B cell (primary cell): ENCODE results near the gene WEE1. TPM values are rescaled to one million over a fixed set of nuclear protein-coding genes. Genes with fewer than 3 reads are reported as not detected.

ENCODE experiments used
- ATAC-seq: fragments of 200-7000 bp; cut with Tn5 transposase; one replicate; pipeline ENCODE4 v1.10.0; 2021; ENCODE audit warnings: low read depth, mild to moderate bottlenecking, moderate number of reproducible peaks, moderate library complexity
- CTCF ChIA-PET: fragments of 350-600 bp; sonication (Branson Sonifier 250); formaldehyde crosslinking; loops from one replicate; lab custom pipeline; 2021; ENCODE audit warnings: antibody characterized with exemption, inconsistent platforms; lab: Charles Lee
- POLR2A ChIA-PET: fragments of 350-600 bp; sonication (Branson Sonifier 250); formaldehyde crosslinking; loops from one replicate; lab custom pipeline; 2021; ENCODE audit warnings: antibody characterized with exemption; lab: Charles Lee
- DNase-seq: peaks from one replicate; pipeline ENCODE4 v3.0.0; 2013
- H2AFZ ChIP-seq: 2 replicates; pipeline ENCODE4 v1.6.1; 2012; ENCODE audit warnings: mild to moderate bottlenecking, low read depth, low read length; ENCODE audit not compliant: insufficient read depth, poor library complexity, severe bottlenecking
- H3K27ac ChIP-seq, 2 donors: 1 replicate in 1 of 2; 2 replicates in 1 of 2; pipeline ENCODE4 v1.5.1; 2012 to 2013; ENCODE audit warnings: low read length in 2 of 2, mild to moderate bottlenecking in 2 of 2, moderate library complexity in 1 of 2
- H3K27me3 ChIP-seq, 4 experiments: fragments of 200-600 bp in 1 of 4; sonication (generic) in 1 of 4; replicated peaks in 1 of 4; 1 replicate in 2 of 4; 2 replicates in 2 of 4; pipeline versions ENCODE4 v1.6.1 to v1.7.0; 2013 to 2016; ENCODE audit warnings: low read length in 3 of 4, mild to moderate bottlenecking in 2 of 4, mixed read lengths in 1 of 4, moderate library complexity in 1 of 4; ENCODE audit not compliant: insufficient read depth in 4 of 4, control insufficient read depth in 3 of 4; ENCODE audit errors: control extremely low read depth in 1 of 4
- H3K36me3 ChIP-seq, 2 experiments: replicated peaks in 1 of 2; 1 replicate in 1 of 2; 2 replicates in 1 of 2; pipeline versions ENCODE4 v1.6.1 to v1.7.1; 2013; ENCODE audit warnings: low read length in 1 of 2; ENCODE audit not compliant: insufficient read depth in 2 of 2, control insufficient read depth in 1 of 2; ENCODE audit errors: control extremely low read depth in 1 of 2, extremely low read depth in 1 of 2
- H3K4me1 ChIP-seq, 2 donors: fragments of 200-600 bp in 1 of 2; sonication (generic) in 1 of 2; 1 replicate in 1 of 2; 2 replicates in 1 of 2; pipeline versions ENCODE4 v1.5.1 to v1.6.1; 2013 to 2017; ENCODE audit warnings: low read length in 2 of 2; ENCODE audit not compliant: control insufficient read depth in 2 of 2, insufficient read depth in 2 of 2
- H3K4me2 ChIP-seq: replicated peaks from 2 replicates; pipeline ENCODE3; 2012; ENCODE audit warnings: mild to moderate bottlenecking, low read depth, low read length; ENCODE audit not compliant: poor library complexity, severe bottlenecking
- H3K4me3 ChIP-seq, 5 experiments: fragments of 200-600 bp in 1 of 5; sonication (generic) in 1 of 5; 1 replicate in 3 of 5; 2 replicates in 2 of 5; pipeline versions ENCODE4 v1.5.1 to v1.7.0; 2011 to 2016; ENCODE audit warnings: low read length in 4 of 5, mild to moderate bottlenecking in 4 of 5, low read depth in 2 of 5, control low read depth in 1 of 5, moderate library complexity in 1 of 5; ENCODE audit not compliant: insufficient read depth in 1 of 5; ENCODE audit errors: control extremely low read depth in 1 of 5, extremely low read depth in 1 of 5
- H3K79me2 ChIP-seq: fragments of 200-600 bp; sonication (generic); one replicate; pipeline ENCODE4 v1.6.0; 2016; ENCODE audit warnings: low read length; ENCODE audit not compliant: control insufficient read depth, insufficient read depth
- H3K9ac ChIP-seq: fragments of 200-600 bp; sonication (generic); 2 replicates; pipeline ENCODE4 v1.6.1; 2017; ENCODE audit warnings: mild to moderate bottlenecking, low read length, moderate library complexity
- H3K9me3 ChIP-seq, 3 donors: one replicate each; pipeline versions ENCODE4 v1.6.1 to v1.7.1; 2013; ENCODE audit warnings: low read length in 2 of 3; ENCODE audit not compliant: control insufficient read depth in 2 of 3, insufficient read depth in 1 of 3; ENCODE audit errors: control extremely low read depth in 1 of 3
- H4K20me1 ChIP-seq: 2 replicates; pipeline ENCODE4 v1.6.0; 2012; ENCODE audit warnings: mild to moderate bottlenecking, low read length; ENCODE audit not compliant: insufficient read depth, control insufficient read depth, poor library complexity, severe bottlenecking
- H3K27ac Mint-ChIP-seq: one replicate; pipeline ENCODE4 v1.8.0; 2021; ENCODE audit warnings: mixed read lengths
- H3K27me3 Mint-ChIP-seq: one replicate; pipeline ENCODE4 v1.8.0; 2021; ENCODE audit warnings: mixed read lengths
- H3K4me1 Mint-ChIP-seq: one replicate; pipeline ENCODE4 v1.8.0; 2021; ENCODE audit warnings: mixed read lengths
- H3K4me3 Mint-ChIP-seq: one replicate; pipeline ENCODE4 v1.8.0; 2021; ENCODE audit warnings: mixed read lengths
- H3K9me3 Mint-ChIP-seq: one replicate; pipeline ENCODE4 v1.8.0; 2022; ENCODE audit warnings: mixed read lengths; ENCODE audit not compliant: insufficient read depth
- EZH2 ChIP-seq: IDR thresholded peaks from 2 replicates; pipeline ENCODE4 v1.6.1; 2012; ENCODE audit warnings: borderline replicate concordance, low read depth, mild to moderate bottlenecking, moderate library complexity, low read length; ENCODE audit not compliant: insufficient read depth, poor library complexity, severe bottlenecking
- WGBS: methylation state at CpG from one replicate; pipeline ENCODE4 v1.1.5; 2013; ENCODE audit warnings: missing lambda C conversion rate; ENCODE audit not compliant: insufficient coverage; 5-methylcytosine and 5-hydroxymethylcytosine counted together
- intact Hi-C: fragments of 100-400 bp; cut with micrococcal nuclease; formaldehyde crosslinking; loops from one replicate; pipeline ENCODE4 v1.10.0; 2022
- polyA plus RNA-seq: library from polyadenylated mRNA; depleted of rRNA; stranded (reverse); fragments of >200 nt; gene quantifications from 2 replicates; pipeline ENCODE4 v1.2.3, GENCODE V29; 2012
- total RNA-seq, 2 donors: library from RNA; stranded (reverse); fragments of 120-200 nt in 1 of 2; gene quantifications; 1 replicate in 1 of 2; 2 replicates in 1 of 2; pipeline versions ENCODE4 v1.2.3 to v1.2.4, GENCODE V29; 2013 to 2022
- TF ChIP-seq, protein P1 (sequence below): fragments of 200-600 bp; IDR thresholded peaks from one replicate; pipeline ENCODE4 v1.8.0; 2022; ENCODE audit warnings: antibody characterized with exemption, mild to moderate bottlenecking

Gene WEE1
- total and polyA plus RNA-seq, 2 donors (not counting 1 experiment from before 2014, with no cell fraction given) = 14.7 to 31.3 TPM

- CTCF ChIA-PET = interaction anchor here (4.2 kb wide), 1 partner anchor 35 kb away, joined by 16 read pairs; no protein-coding TSS in a partner anchor
- Histone ChIP-seq H3K27me3 (no peaks in the 10 kb centered on the region), H3K4me3 (no peak overlapping the region), H3K79me2 (peaks cover 17% of the 10 kb centered on the region), H4K20me1 (no peaks in the 10 kb centered on the region), H3K4me1 (peaks cover 44 to 51% of the 10 kb centered on the region in 2 donors), H3K27ac (peak overlapping the region; percentile 82 to 91), H3K9me3 (no peaks in the 10 kb centered on the region), H3K36me3 (no peaks in the 10 kb centered on the region), H2AFZ (no peak overlapping the region), H3K4me2 (peak overlapping the region; percentile 4), H3K9ac (no peak overlapping the region)
- H3K9me3 Mint-ChIP-seq = no peaks in the 10 kb centered on the region
- H3K27ac Mint-ChIP-seq = peak overlapping the region; percentile 90
- intact Hi-C loops = loop anchor here (5.0 to 10.0 kb wide), 2 partner anchors 734 to 1287 kb away; partner anchors contain the start of genes ADM and ZBED5
- DNase-seq (no peak), ATAC-seq (no peak)
- TF ChIP-seq EZH2 = no peak
- TF ChIP-seq, protein P1, sequence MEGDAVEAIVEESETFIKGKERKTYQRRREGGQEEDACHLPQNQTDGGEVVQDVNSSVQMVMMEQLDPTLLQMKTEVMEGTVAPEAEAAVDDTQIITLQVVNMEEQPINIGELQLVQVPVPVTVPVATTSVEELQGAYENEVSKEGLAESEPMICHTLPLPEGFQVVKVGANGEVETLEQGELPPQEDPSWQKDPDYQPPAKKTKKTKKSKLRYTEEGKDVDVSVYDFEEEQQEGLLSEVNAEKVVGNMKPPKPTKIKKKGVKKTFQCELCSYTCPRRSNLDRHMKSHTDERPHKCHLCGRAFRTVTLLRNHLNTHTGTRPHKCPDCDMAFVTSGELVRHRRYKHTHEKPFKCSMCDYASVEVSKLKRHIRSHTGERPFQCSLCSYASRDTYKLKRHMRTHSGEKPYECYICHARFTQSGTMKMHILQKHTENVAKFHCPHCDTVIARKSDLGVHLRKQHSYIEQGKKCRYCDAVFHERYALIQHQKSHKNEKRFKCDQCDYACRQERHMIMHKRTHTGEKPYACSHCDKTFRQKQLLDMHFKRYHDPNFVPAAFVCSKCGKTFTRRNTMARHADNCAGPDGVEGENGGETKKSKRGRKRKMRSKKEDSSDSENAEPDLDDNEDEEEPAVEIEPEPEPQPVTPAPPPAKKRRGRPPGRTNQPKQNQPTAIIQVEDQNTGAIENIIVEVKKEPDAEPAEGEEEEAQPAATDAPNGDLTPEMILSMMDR = no peak
- H3K27me3 Mint-ChIP-seq = no peaks in the 10 kb centered on the region
- peak overlapping the region; percentile 2 for H3K4me3 Mint-ChIP-seq
- H3K4me1 Mint-ChIP-seq = peaks cover 59% of the 10 kb centered on the region
- 100% methylated on average over 2 of the region's 9 CpGs for WGBS
- POLR2A ChIA-PET = no interaction called here
Observed at GRCh38 chr11:9570313-9571025, 3.0 kb upstream of the WEE1 start.
